HG03060 (cell line): ENCODE results near the gene SIK3.
A peak's percentile ranks its signal among the peaks of the same experiment; 100 is the strongest.
"Not testable (repeated sequence)": the region's sequence is repeated elsewhere in the genome, so short reads cannot be mapped to it uniquely, and the experiment has no call there.

Experiments used
- ATAC-seq: cut with Tn5 transposase; IDR thresholded peaks from one replicate; pipeline ENCODE4 v1.9.1; 2021; ENCODE audit warnings: low read depth, moderate number of reproducible peaks; ENCODE audit not compliant: unreplicated experiment

Gene SIK3

GRCh38 chr11:117112497-117112896 is 14.3 kb upstream of the SIK3 start:
- ATAC-seq: not testable (repeated sequence)

GRCh38 chr11:117110294-117110950 is 12.2 kb upstream of the SIK3 start:
- no peak for ATAC-seq

DNA sequence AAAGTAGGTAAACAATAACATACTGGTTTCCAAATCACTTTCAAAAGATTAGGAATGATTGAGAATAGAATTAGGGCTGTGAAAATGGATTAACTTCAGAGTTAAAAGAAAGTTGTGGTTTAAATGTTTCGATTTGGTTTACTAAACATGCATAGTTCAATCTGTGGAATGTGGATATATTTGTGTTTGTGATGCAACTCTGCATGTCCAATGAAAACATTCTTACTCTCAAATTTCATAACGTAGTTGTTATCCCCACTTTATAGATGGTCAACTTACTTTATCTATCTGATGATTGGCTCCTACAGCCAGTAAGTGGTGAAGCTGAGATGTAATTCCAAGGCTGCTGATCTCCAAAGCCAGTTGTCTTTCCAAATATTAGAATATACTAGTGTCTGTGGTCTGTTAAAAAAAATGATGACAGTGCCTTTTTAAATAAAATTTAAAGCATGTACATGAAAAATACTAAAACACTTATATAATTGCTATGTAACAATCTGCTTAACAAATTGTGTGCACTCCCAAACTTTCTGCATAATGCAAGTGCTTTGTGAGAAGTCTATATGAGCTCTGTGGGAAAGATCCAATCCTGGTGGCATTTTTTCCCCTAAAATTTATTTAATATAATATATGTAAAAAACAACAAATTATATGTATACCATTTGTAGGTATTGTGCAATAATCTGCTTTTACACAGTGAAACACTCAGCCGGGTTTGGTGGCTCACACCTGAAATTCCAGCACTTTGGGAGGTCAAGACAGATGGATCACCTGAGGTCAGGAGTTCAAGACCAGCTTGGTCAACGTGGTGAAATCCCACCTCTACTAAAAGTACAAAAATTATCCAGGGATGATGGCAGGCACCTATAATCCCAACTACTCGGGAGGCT is 9.7 kb upstream of the SIK3 start:
- no peak for ATAC-seq

- no peak for ATAC-seq
Observed at GRCh38 chr11:117100556-117100955, 2.3 kb upstream of the SIK3 start.

GRCh38 chr11:117099696-117100095 is 1.5 kb upstream of the SIK3 start:
- ATAC-seq: no peak

DNA sequence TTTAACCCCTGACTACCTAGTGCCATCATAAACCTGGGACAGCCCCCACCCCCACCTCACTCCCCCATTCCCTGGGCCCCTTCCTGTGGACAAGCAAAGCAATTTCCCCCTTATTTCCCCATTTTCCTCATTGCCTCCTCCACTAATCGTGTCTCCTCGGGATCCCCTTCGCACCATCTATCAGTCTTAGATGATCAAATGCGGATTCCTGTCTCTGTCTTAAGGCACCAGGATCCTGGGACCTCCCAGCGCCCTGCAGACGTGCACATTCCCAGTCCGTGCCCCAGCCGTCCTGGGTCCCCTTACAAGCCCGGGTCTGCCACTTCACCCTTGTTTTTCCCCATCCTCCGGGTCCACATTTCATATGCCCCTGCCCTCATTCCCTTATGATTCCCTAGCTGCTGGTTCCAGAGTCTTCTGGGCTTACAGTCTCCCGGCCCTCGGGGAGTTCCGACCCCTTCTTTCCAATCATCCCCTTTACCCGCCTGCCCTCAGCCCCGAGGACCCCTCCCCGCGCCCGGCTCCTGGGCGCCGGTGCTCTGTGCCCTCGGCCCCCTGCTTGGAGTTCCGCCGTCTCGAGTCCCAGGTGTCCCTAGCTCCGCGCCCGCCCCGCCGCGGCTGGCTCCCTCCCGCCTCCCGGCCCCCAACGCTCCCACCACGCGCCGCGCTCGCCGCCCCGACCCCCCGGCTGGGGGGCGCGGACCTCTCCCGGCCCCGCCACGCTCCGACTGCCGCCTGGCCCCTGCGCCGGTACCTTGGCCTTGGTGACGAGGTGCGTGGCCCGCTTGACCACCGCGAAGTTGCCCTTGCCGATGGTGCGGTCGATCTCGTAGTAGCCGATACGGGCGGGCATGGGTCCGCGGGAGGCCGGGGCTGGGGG is 599 bp downstream of the SIK3 start:
- ATAC-seq: peak; percentile 3

- no peak for ATAC-seq
Observed at GRCh38 chr11:117097014-117097388, 1.2 kb downstream of the SIK3 start.

DNA sequence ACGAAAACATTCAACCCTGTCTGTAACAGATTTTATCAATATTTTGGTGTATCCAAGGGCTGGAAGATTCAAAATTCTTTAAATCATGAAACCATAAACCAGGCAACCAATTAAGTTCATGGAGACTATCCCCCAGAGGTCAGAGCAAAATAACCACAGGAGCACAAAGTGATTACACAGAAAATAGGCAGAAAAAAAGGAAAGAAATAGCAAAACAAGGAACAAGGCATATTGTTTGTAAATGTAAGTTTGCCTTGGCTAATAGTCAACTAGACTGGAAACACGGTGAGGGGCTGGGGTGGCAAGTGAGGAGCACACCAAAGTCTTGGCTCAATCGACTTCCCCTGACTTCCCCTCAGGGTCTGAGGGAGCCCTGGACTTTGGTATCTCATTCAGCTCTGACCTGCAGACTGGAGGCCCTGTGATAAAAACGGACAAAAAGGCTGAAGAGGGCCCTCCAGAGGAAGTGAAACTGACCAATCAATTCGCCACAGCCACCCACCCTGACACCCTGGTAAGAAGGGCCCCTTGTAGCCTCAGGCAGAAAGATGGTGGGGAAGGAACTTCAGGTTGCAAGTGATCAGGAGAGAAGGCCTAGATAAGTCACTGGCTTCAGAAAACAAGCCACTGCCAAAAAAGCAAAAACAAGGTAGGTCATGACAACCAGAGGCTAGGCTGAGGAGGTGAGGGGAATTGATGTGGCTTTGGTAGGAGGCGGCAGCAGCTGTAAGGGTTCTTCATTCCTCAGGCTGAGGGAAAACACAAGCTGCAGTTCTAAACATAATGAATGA is 1.8 kb downstream of the SIK3 start:
- ATAC-seq: no peak

- no peak for ATAC-seq
Observed at GRCh38 chr11:117095284-117096161, 2.7 kb downstream of the SIK3 start.

- no peak for ATAC-seq
Observed at GRCh38 chr11:117094776-117095175, 3.5 kb downstream of the SIK3 start.

DNA sequence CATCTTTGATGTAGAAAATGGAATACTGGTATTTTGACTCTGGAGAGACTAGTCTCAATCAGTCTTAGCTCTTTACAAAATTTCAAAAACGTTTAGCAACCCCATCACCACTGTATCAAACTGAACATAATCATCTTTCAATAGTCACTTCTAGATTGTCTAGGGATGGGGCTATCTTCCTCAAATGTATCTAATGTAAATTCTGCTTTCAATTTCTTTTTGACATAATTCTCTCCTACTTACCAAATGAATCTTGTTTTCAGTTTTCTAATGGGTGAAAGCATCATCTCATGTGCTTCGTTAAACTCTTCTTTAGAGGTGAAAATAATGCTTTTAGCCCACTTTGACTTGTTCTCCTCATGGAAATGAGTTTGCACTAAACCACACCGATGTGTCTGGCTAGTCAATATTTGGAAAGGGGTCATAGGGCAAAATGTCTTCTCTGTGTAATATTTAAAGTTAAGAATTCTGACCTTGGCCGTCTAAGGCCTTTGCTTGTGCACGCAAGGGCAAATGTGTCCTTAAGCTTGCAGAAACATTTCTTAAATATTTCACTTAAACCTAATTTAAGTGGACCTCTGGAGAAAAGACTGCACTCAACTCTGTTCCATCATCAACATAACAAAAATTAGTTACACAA is 5.2 kb downstream of the SIK3 start:
- ATAC-seq: no peak

- no peak for ATAC-seq
Observed at GRCh38 chr11:117091753-117092477, 6.3 kb downstream of the SIK3 start.

GRCh38 chr11:117090111-117090706 is 8.0 kb downstream of the SIK3 start:
- ATAC-seq: no peak

DNA sequence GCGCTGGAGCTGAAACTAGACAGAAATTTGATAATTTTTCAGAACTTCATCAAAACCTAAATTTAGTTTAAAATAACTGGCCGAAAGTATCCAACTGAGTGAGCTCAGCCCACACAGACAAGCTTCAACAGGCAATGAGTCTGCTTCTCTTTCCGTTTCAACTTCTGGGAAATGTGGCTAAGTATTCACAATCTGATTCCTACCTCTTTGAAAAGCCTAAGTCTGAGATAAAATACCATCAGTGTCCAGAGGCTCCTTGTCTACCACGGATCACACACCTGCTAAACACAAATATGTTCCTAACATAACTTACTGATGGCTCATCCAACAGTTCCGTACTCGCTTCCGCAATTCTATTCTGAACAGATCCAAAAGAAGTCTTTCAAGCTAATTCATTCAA is 8.5 kb downstream of the SIK3 start:
- no peak for ATAC-seq

GRCh38 chr11:117087446-117087845 is 10.8 kb downstream of the SIK3 start:
- ATAC-seq: no peak

GRCh38 chr11:117084992-117085391 is 13.2 kb downstream of the SIK3 start:
- no peak for ATAC-seq

GRCh38 chr11:117083011-117083935 is 15.0 kb downstream of the SIK3 start:
- no peak for ATAC-seq
